Activated naive CD8-positive, alpha-beta T cell treated with anti-CD3 and anti-CD28 coated beads for 36 hours (primary cell): ENCODE data around the gene DUSP1. TPM values are rescaled to one million over a fixed set of nuclear protein-coding genes. Genes with fewer than 3 reads are reported as not detected.

Experiments used
- DNase-seq: peaks from one replicate; pipeline ENCODE4 v3.0.0; 2021
- H3K27ac Mint-ChIP-seq: one replicate; pipeline ENCODE4 v1.8.0; 2022; ENCODE audit warnings: mild to moderate bottlenecking, moderate library complexity, mixed read lengths
- H3K27me3 Mint-ChIP-seq: one replicate; pipeline ENCODE4 v1.8.0; 2022; ENCODE audit warnings: mild to moderate bottlenecking, mixed read lengths
- H3K36me3 Mint-ChIP-seq: one replicate; pipeline ENCODE4 v1.8.0; 2021; ENCODE audit warnings: mild to moderate bottlenecking, mixed read lengths
- H3K4me1 Mint-ChIP-seq: one replicate; pipeline ENCODE4 v1.8.0; 2021; ENCODE audit warnings: mixed read lengths
- H3K4me3 Mint-ChIP-seq: one replicate; pipeline ENCODE4 v1.8.0; 2022; ENCODE audit warnings: mild to moderate bottlenecking, moderate library complexity, mixed read lengths
- H3K9me3 Mint-ChIP-seq: one replicate; pipeline ENCODE4 v1.8.0; 2022; ENCODE audit warnings: mixed read lengths
- total RNA-seq, 2 experiments: library from RNA; stranded (reverse); gene quantifications; one replicate each; pipeline ENCODE4 v1.2.3, GENCODE V29; 2021

DUSP1 gene
- total RNA-seq, 2 experiments from 2014 or later: 8.7 to 8.9 TPM

GRCh38 chr5:172774561-172775315 is 3.7 kb upstream of the DUSP1 start:
- H3K4me3 Mint-ChIP-seq: no peak overlapping the region
- H3K36me3 Mint-ChIP-seq: peaks cover 4% of the 10 kb centered on the region
- peaks cover 2% of the 10 kb centered on the region for H3K9me3 Mint-ChIP-seq
- H3K27ac Mint-ChIP-seq: peak overlapping the region; percentile 44
- no peaks in the 10 kb centered on the region for H3K27me3 Mint-ChIP-seq
- no peak for DNase-seq
- peaks cover 49% of the 10 kb centered on the region for H3K4me1 Mint-ChIP-seq

- peaks cover 14% of the 10 kb centered on the region for H3K36me3 Mint-ChIP-seq
- no peaks in the 10 kb centered on the region for H3K27me3 Mint-ChIP-seq
- H3K4me3 Mint-ChIP-seq: peak overlapping the region; percentile 22
- H3K27ac Mint-ChIP-seq: peak overlapping the region; percentile 66
- DNase-seq: no peak
- peaks cover 2% of the 10 kb centered on the region for H3K9me3 Mint-ChIP-seq
- peaks cover 58% of the 10 kb centered on the region for H3K4me1 Mint-ChIP-seq
Observed at GRCh38 chr5:172773481-172774469, 2.8 kb upstream of the DUSP1 start.

- DNase-seq: peak; percentile 78
- Mint-ChIP-seq H3K27me3 (no peaks in the 10 kb centered on the region), H3K4me1 (peaks cover 55% of the 10 kb centered on the region), H3K36me3 (peaks cover 28% of the 10 kb centered on the region), H3K9me3 (peaks cover 2% of the 10 kb centered on the region), H3K27ac (peak overlapping the region; percentile 95), H3K4me3 (peak overlapping the region; percentile 86)
Observed at GRCh38 chr5:172772112-172772906, 1.3 kb upstream of the DUSP1 start.

GRCh38 chr5:172771439-172772111 is 580 bp upstream of the DUSP1 start:
- Mint-ChIP-seq H3K27me3 (no peaks in the 10 kb centered on the region), H3K9me3 (peaks cover 2% of the 10 kb centered on the region), H3K36me3 (peaks cover 28% of the 10 kb centered on the region), H3K4me3 (peak overlapping the region; percentile 86), H3K4me1 (peaks cover 54% of the 10 kb centered on the region), H3K27ac (peak overlapping the region; percentile 95)
- DNase-seq: no peak

- Mint-ChIP-seq H3K27ac (peak overlapping the region; percentile 83), H3K9me3 (peaks cover 2% of the 10 kb centered on the region), H3K4me3 (peak overlapping the region; percentile 86), H3K27me3 (no peaks in the 10 kb centered on the region), H3K36me3 (peaks cover 28% of the 10 kb centered on the region), H3K4me1 (peaks cover 63% of the 10 kb centered on the region)
- no peak for DNase-seq
Observed at GRCh38 chr5:172770374-172770674, 671 bp downstream of the DUSP1 start.

GRCh38 chr5:172769616-172770373 is 1.2 kb downstream of the DUSP1 start:
- H3K9me3 Mint-ChIP-seq: peaks cover 2% of the 10 kb centered on the region
- H3K27ac Mint-ChIP-seq: peak overlapping the region; percentile 83
- no peak for DNase-seq
- H3K4me1 Mint-ChIP-seq: peaks cover 65% of the 10 kb centered on the region
- H3K27me3 Mint-ChIP-seq: no peaks in the 10 kb centered on the region
- peak overlapping the region; percentile 86 for H3K4me3 Mint-ChIP-seq
- H3K36me3 Mint-ChIP-seq: peaks cover 28% of the 10 kb centered on the region

- peaks cover 2% of the 10 kb centered on the region for H3K9me3 Mint-ChIP-seq
- H3K4me3 Mint-ChIP-seq: peak overlapping the region; percentile 86
- no peak for DNase-seq
- no peaks in the 10 kb centered on the region for H3K27me3 Mint-ChIP-seq
- peak overlapping the region; percentile 45 for H3K27ac Mint-ChIP-seq
- peaks cover 28% of the 10 kb centered on the region for H3K36me3 Mint-ChIP-seq
- H3K4me1 Mint-ChIP-seq: peaks cover 64% of the 10 kb centered on the region
Observed at GRCh38 chr5:172769342-172769615, 1.7 kb downstream of the DUSP1 start.

- Mint-ChIP-seq H3K36me3 (peaks cover 28% of the 10 kb centered on the region), H3K4me1 (peaks cover 62% of the 10 kb centered on the region), H3K4me3 (peak overlapping the region; percentile 86), H3K9me3 (peaks cover 2% of the 10 kb centered on the region), H3K27ac (no peak overlapping the region), H3K27me3 (no peaks in the 10 kb centered on the region)
- no peak for DNase-seq
Observed at GRCh38 chr5:172768573-172769341, 2.2 kb downstream of the DUSP1 start.

GRCh38 chr5:172768098-172768572 is 2.9 kb downstream of the DUSP1 start:
- Mint-ChIP-seq H3K4me3 (no peak overlapping the region), H3K36me3 (peaks cover 28% of the 10 kb centered on the region), H3K27me3 (no peaks in the 10 kb centered on the region), H3K27ac (no peak overlapping the region), H3K4me1 (peaks cover 56% of the 10 kb centered on the region), H3K9me3 (no peaks in the 10 kb centered on the region)
- no peak for DNase-seq

GRCh38 chr5:172766287-172767108 is 4.5 kb downstream of the DUSP1 start:
- no peaks in the 10 kb centered on the region for H3K27me3 Mint-ChIP-seq
- no peak for DNase-seq
- H3K4me3 Mint-ChIP-seq: no peak overlapping the region
- peaks cover 46% of the 10 kb centered on the region for H3K4me1 Mint-ChIP-seq
- H3K36me3 Mint-ChIP-seq: peaks cover 28% of the 10 kb centered on the region
- H3K27ac Mint-ChIP-seq: peak overlapping the region; percentile 87
- no peaks in the 10 kb centered on the region for H3K9me3 Mint-ChIP-seq

- Mint-ChIP-seq H3K9me3 (no peaks in the 10 kb centered on the region), H3K4me3 (peak overlapping the region; percentile 75), H3K36me3 (peaks cover 28% of the 10 kb centered on the region), H3K27ac (peak overlapping the region; percentile 87), H3K27me3 (no peaks in the 10 kb centered on the region), H3K4me1 (peaks cover 45% of the 10 kb centered on the region)
- no peak for DNase-seq
Observed at GRCh38 chr5:172765766-172766286, 5.2 kb downstream of the DUSP1 start.
